MM.1S (cell line): Measurements from ENCODE around the gene KIRREL3.

Experiments
- DNase-seq: peaks from one replicate; pipeline ENCODE4 v3.0.0-alpha.2; 2015
- H2AFZ ChIP-seq: fragments of 300-600 bp; sonication (generic); 2 replicates; pipeline ENCODE4 v1.6.0; 2016; ENCODE audit warnings: antibody characterized with exemption, low read length
- H3F3A ChIP-seq: fragments of 300-600 bp; sonication (generic); 2 replicates; pipeline ENCODE4 v1.6.1; 2016; ENCODE audit warnings: mild to moderate bottlenecking, antibody characterized with exemption, low read length, moderate library complexity, mixed read lengths; ENCODE audit not compliant: insufficient read depth
- H3K27ac ChIP-seq: fragments of 300-600 bp; sonication (generic); 2 replicates; pipeline ENCODE4 v1.5.1; 2016; ENCODE audit warnings: mild to moderate bottlenecking, low read length
- H3K27me3 ChIP-seq: fragments of 300-600 bp; sonication (generic); replicated peaks from 2 replicates; pipeline ENCODE4 v1.6.0; 2016; ENCODE audit warnings: low read length; ENCODE audit not compliant: insufficient read depth
- H3K36me3 ChIP-seq: fragments of 300-600 bp; sonication (generic); replicated peaks from 2 replicates; pipeline ENCODE4 v1.6.1; 2016; ENCODE audit warnings: mild to moderate bottlenecking, low read length, mixed read lengths; ENCODE audit not compliant: insufficient read depth
- H3K4me1 ChIP-seq: fragments of 300-600 bp; sonication (generic); 2 replicates; pipeline ENCODE4 v1.6.1; 2016; ENCODE audit warnings: low read length, mixed read lengths
- H3K4me2 ChIP-seq: fragments of 300-600 bp; sonication (generic); 2 replicates; pipeline ENCODE4 v1.6.0; 2016; ENCODE audit warnings: low read depth, low read length
- H3K4me3 ChIP-seq: fragments of 300-600 bp; sonication (generic); 2 replicates; pipeline ENCODE4 v1.5.1; 2016; ENCODE audit warnings: low read length, mixed read lengths
- H3K79me2 ChIP-seq: fragments of 300-600 bp; sonication (generic); 2 replicates; pipeline ENCODE4 v1.6.1; 2016; ENCODE audit warnings: mixed run types, low read length, mixed read lengths
- H3K9ac ChIP-seq: fragments of 300-600 bp; sonication (generic); 2 replicates; pipeline ENCODE4 v1.6.1; 2016; ENCODE audit warnings: low read length, mixed read lengths
- H3K9me2 ChIP-seq: fragments of 300-600 bp; sonication (generic); replicated peaks from 2 replicates; pipeline ENCODE4 v1.6.1; 2016; ENCODE audit warnings: mild to moderate bottlenecking, low read length, mixed read lengths; ENCODE audit not compliant: insufficient read depth
- H3K9me3 ChIP-seq: fragments of 300-600 bp; sonication (generic); replicated peaks from 2 replicates; pipeline ENCODE4 v1.6.1; 2016; ENCODE audit warnings: mild to moderate bottlenecking, low read length, mixed read lengths; ENCODE audit not compliant: insufficient read depth
- H4K20me1 ChIP-seq: fragments of 300-600 bp; sonication (generic); 2 replicates; pipeline ENCODE4 v1.6.1; 2016; ENCODE audit warnings: mild to moderate bottlenecking, low read length, moderate library complexity, mixed read lengths; ENCODE audit not compliant: insufficient read depth
- CTCF ChIP-seq: fragments of 300-600 bp; sonication (generic); IDR thresholded peaks from 2 replicates; pipeline ENCODE4 v1.5.1; 2016; ENCODE audit warnings: antibody characterized with exemption, low read length, mixed read lengths
- EZH2 ChIP-seq: fragments of 300-600 bp; sonication (generic); optimal IDR thresholded peaks from 2 replicates; pipeline ENCODE3; 2017; ENCODE audit warnings: low read depth, mild to moderate bottlenecking, antibody characterized with exemption, low read length, mixed read lengths
- EZH2phosphoT487 ChIP-seq: fragments of 300-600 bp; sonication (generic); IDR thresholded peaks from 2 replicates; pipeline ENCODE4 v1.6.1; 2018; ENCODE audit warnings: antibody characterized with exemption, low read length

Gene KIRREL3

DNA sequence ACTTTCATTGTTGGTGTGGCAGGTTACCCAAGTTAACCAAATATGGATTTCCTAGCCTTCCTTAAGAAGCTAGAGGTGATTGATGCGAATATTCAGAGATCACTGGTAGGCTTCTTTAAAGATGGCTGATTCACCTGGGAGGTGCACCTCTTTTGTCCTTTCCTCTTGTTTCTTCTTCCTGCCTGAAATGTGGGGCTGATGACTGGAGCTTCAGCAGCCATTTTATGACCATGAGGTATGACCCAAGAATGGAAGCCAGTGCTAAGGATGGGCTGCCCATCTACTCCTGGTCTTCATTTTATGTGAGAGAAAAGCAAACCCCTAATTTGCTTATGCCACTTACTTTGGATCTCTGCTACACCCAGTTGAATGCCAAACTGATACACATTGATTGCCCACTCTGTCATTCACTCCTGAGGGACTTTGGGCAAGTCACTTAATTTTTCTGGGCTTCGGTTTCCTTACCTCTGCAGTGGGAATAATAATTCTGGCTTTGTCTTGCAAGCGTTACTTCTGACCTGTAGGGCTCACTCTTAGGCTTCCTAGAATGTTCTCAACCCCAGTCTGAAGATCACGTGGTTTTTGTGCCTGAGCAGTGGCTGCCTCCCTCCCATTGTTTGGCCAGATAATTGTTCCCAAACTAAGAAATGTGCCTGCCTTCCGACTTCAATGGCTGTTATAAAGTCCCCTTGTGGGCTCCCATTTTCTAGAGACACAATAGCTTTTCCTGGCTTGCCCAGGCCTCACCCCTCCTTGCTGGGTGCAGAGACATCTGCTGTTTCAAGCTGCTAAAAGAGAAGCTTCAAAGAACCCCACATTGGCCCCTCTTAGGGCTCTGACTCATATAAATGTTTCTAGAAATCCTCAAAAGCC is 402.0 kb downstream of the KIRREL3 start:
- Histone ChIP-seq H3K9me2 (no peaks in the 10 kb centered on the region), H4K20me1 (no peaks in the 10 kb centered on the region), H3F3A (no peaks in the 10 kb centered on the region), H3K9me3 (no peaks in the 10 kb centered on the region), H3K4me3 (no peak overlapping the region), H3K27ac (no peak overlapping the region), H3K4me1 (no peaks in the 10 kb centered on the region), H2AFZ (no peak overlapping the region), H3K79me2 (no peaks in the 10 kb centered on the region), H3K36me3 (no peaks in the 10 kb centered on the region), H3K27me3 (no peaks in the 10 kb centered on the region), H3K9ac (no peak overlapping the region), H3K4me2 (no peak overlapping the region)
- TF ChIP-seq CTCF = no peak
- TF ChIP-seq EZH2 = no peak
- TF ChIP-seq EZH2phosphoT487 = no peak
- DNase-seq = no peak

GRCh38 chr11:126597041-126597440 is 403.5 kb downstream of the KIRREL3 start:
- no peak overlapping the region for H3K9ac ChIP-seq
- no peak overlapping the region for H2AFZ ChIP-seq
- H3K27me3 ChIP-seq = no peaks in the 10 kb centered on the region
- no peak for DNase-seq
- no peak overlapping the region for H3K27ac ChIP-seq
- H3K4me2 ChIP-seq = no peak overlapping the region
- H3K9me2 ChIP-seq = no peaks in the 10 kb centered on the region
- no peak overlapping the region for H3K4me3 ChIP-seq
- H3K36me3 ChIP-seq = no peaks in the 10 kb centered on the region
- H3K9me3 ChIP-seq = no peaks in the 10 kb centered on the region
- no peak for TF ChIP-seq CTCF
- TF ChIP-seq EZH2 = no peak
- TF ChIP-seq EZH2phosphoT487 = no peak
- H4K20me1 ChIP-seq = no peaks in the 10 kb centered on the region
- no peaks in the 10 kb centered on the region for H3K79me2 ChIP-seq
- H3F3A ChIP-seq = no peaks in the 10 kb centered on the region
- H3K4me1 ChIP-seq = no peaks in the 10 kb centered on the region

DNA sequence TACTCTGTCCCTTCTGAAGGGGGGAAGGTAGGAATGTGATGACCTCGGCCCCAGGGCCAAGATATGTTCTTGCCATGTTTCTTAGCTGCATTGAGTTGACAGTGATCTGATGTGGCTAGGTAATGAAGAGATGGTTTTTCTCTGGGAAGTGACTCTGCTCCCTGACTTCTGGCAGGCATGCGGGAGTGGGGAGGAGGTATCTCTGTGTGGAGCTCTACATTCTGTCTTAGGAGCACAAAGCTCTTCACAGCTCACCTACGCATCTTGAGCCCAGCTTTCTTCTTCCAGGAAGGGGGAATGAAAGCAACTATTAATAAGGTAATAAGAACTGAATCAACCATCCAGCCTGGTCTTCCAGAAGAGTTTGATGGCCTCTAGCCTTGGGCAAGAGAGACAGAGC is 404.1 kb downstream of the KIRREL3 start:
- H3K9me3 ChIP-seq = no peaks in the 10 kb centered on the region
- H3K36me3 ChIP-seq = no peaks in the 10 kb centered on the region
- H3K9ac ChIP-seq = no peak overlapping the region
- no peak for DNase-seq
- TF ChIP-seq EZH2phosphoT487 (no peak), EZH2 (no peak), CTCF (no peak)
- no peaks in the 10 kb centered on the region for H4K20me1 ChIP-seq
- no peak overlapping the region for H3K4me2 ChIP-seq
- H3K4me3 ChIP-seq = no peak overlapping the region
- H3K79me2 ChIP-seq = no peaks in the 10 kb centered on the region
- H3K27ac ChIP-seq = no peak overlapping the region
- no peak overlapping the region for H2AFZ ChIP-seq
- no peaks in the 10 kb centered on the region for H3F3A ChIP-seq
- no peaks in the 10 kb centered on the region for H3K27me3 ChIP-seq
- H3K4me1 ChIP-seq = no peaks in the 10 kb centered on the region
- no peaks in the 10 kb centered on the region for H3K9me2 ChIP-seq
